Bronchus fibroblast of lung (primary cell): ENCODE measurements around the gene SERPINB10. TPM values are rescaled to one million over a fixed set of nuclear protein-coding genes. Genes with fewer than 3 reads are reported as not detected.

Experiments
- total RNA-seq: library from RNA; depleted of rRNA; stranded (reverse); fragments of >200 nt; gene quantifications from 2 replicates; pipeline ENCODE4 v1.2.3, GENCODE V29; 2015

SERPINB10 gene, protein sequence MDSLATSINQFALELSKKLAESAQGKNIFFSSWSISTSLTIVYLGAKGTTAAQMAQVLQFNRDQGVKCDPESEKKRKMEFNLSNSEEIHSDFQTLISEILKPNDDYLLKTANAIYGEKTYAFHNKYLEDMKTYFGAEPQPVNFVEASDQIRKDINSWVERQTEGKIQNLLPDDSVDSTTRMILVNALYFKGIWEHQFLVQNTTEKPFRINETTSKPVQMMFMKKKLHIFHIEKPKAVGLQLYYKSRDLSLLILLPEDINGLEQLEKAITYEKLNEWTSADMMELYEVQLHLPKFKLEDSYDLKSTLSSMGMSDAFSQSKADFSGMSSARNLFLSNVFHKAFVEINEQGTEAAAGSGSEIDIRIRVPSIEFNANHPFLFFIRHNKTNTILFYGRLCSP
- total RNA-seq: 1.7 TPM in 1 of 2 replicates, not detected in the other

DNA sequence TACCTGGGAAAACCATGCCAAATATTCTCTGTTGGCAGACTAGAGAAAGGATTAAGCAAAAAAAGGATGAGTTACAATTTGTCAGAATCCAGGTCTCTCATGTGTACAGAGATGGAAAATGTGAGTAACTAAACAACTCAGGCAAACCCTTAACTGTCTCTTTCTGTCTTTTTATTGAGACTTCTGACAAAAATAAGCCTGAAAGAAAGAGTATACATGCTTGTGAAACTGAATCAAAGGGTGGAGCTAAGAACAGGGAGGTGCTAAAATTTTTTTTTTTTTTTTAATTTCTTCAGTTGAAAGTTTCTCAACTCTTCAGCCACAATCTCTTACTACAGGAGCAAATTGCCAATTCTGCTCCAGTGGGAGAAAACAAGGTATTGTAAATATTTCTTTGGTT is at the start of gene SERPINB10:
Gene SERPINB10 (plus strand): TSS at position 295 of the 400 bp plus-strand sequence. CDS start 7,553 bp downstream, outside the sequence.

DNA sequence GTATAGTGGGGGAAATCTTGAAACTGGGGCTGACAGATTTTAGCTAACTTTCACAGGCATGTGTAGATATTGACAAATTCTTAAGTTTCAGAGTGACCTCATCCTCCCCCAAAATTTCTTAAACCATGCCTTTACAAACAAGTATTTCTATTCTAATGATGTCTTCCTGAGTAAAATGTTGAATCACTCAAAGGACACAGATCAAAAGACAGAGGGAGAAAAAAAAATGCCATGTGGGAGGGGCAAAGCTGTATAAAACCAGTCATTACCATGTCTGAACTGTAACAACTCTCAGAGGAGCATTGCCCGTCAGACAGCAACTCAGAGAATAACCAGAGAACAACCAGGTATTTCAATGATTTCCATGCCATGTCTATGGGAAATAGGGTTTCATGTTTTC is 20.3 kb upstream of the SERPINB10 start, which contains the start of gene SERPINB2:
Gene SERPINB2 (plus strand): TSS at position 282 of the 400 bp plus-strand sequence. CDS start 3,740 bp downstream, outside the sequence.

DNA sequence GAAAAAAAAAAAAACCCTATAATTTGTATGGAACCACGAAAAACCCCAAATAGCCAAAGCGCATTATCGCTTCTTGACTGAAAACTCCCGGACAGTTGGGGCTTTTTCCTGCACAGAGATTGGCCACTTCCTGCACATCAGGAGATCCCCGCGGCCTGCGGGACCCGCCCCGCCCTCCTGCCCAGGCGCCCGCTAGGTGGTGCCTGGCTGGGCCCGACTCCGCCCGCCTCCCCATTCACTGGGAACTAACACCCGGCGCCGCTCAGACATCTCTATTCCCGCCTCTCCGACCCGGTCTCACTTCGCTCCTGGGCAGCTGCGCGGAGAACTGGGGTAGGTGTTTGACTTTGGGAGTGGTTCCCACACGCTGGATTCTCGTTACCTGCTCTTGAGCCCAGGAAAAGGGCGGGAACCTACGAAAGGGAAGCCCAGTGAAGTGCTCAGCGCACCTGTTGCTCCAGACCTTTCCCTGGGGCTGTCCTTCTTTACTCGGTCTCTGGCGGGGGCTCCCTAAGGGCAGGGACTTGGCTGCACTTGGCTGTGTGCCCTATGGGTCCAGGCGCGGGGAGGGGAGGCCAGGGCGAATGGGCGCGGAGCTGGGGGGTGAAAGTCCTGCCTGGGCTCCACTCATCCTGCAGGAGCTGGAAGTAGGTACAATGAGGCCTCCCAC is 41.4 kb downstream of the SERPINB10 start, which contains the start of gene HMSD:
Gene HMSD (plus strand): TSS at position 234 of the 670 bp plus-strand sequence. CDS start 4,155 bp downstream, outside the sequence.

DNA sequence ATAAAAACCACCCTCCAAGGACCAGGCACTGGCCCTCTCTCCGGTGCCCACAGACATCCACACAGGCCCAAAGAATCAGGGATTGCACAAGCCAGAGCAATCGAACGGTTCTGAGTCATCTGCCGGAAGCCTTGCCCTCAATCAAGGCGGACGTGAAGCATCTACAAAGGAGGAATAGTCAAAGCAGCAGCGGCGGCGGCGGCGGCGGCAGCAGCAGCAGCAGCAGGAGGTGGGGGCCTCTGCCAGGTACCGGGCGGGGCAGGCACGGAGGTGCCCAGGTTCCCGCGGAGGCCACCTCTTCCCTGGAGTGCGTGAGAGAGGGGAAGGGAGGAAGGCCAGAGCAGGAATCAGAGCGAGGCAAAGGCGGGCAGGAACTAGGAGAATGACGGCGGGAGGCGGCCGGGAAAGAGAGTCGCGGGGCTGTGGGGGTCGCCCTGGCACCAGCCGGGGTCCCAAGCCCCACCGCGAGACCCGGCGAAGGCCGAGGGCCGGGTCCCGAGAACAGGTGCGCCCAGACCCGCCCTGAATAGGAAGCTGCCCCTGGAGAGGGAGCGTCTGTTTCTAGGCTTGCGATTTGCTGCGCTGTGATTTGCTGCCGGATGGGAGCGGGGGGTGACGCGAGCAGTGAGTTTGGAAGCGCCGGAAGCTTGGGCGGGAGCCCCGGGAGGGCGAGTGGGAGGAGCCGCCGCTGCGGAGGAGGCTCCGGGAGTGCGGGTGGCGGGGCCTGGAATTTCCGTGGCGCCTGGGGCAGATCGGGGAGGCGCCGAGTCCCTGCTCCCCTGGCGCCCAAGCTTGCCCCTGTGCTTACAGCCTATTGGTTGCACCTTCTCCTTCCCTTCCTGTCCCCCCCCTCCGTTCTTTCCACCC is 62.4 kb downstream of the SERPINB10 start, which contains the start of gene SERPINB8:
Gene SERPINB8 (plus strand): TSS at position 140 of the 867 bp plus-strand sequence. CDS start 8,228 bp downstream, outside the sequence.

Other genes with a start within 250 kb of the SERPINB10 start
- gene SERPINB3, start 246.1 kb upstream of the SERPINB10 start, total RNA-seq: not detected in 2 replicates
- gene SERPINB11, start 205.0 kb upstream of the SERPINB10 start, total RNA-seq: not detected in 2 replicates
- gene SERPINB7, start 132.5 kb upstream of the SERPINB10 start, total RNA-seq: 4.2 and 10.3 TPM in 2 replicates
- gene SERPINB2, start 20.3 kb upstream of the SERPINB10 start, total RNA-seq: 3.5 and 5.2 TPM in 2 replicates
- gene HMSD, start 41.3 kb downstream of the SERPINB10 start, total RNA-seq: 0.45 and 0.50 TPM in 2 replicates
- gene SERPINB8, start 62.1 kb downstream of the SERPINB10 start, total RNA-seq: 6.6 and 7.4 TPM in 2 replicates
- not detected in 2 replicates for gene LINC00305, start 241.1 kb downstream of the SERPINB10 start, total RNA-seq